CD4-positive, alpha-beta T cell treated with Interferon gamma for 1 hour (primary cell): ENCODE data around the gene SLC25A33.
A peak's percentile ranks its signal among the peaks of the same experiment; 100 is the strongest.
"Not testable (repeated sequence)": the region's sequence is repeated elsewhere in the genome, so short reads cannot be mapped to it uniquely, and the experiment has no call there.

Source experiments
- DNase-seq: peaks from one replicate; pipeline ENCODE4 v3.0.0-alpha.2; 2020

Gene SLC25A33, protein sequence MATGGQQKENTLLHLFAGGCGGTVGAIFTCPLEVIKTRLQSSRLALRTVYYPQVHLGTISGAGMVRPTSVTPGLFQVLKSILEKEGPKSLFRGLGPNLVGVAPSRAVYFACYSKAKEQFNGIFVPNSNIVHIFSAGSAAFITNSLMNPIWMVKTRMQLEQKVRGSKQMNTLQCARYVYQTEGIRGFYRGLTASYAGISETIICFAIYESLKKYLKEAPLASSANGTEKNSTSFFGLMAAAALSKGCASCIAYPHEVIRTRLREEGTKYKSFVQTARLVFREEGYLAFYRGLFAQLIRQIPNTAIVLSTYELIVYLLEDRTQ

DNA sequence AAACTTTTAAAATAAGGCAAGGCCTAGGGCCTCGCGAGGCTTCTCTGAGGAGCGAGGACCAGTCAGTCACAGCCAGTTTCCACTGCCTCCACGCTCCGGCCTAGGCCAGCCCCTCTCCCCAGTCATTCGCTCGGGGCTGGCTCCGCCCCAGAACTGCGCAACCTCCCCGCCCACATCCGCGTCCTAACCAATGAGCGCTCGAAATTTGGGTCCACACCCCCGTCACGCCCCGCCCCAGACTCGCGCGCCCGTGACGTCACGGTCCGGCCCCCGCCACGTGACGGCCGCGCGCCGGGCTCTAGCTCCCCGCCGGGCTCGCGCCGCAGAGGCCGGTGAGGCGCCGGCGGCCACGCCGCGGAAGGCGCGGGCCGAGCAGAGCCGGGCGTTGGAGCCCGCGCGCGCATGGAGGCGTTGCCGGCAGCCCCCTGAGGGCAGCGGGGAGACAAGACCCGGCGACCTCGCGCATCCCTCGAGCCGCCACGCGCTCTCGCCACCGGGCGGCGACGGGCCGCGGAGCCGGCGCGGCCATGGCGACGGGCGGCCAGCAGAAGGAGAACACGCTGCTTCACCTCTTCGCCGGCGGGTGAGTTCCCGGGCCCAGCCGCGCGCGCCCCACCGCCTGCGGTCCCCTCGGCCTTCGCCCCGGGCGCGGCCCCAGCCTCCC lies at the start of gene SLC25A33:
Gene SLC25A33 (plus strand): TSS at position 301 of the 664 bp plus-strand sequence. CDS start 227 bp downstream, at position 528.
- peak; percentile 95 for DNase-seq

DNA sequence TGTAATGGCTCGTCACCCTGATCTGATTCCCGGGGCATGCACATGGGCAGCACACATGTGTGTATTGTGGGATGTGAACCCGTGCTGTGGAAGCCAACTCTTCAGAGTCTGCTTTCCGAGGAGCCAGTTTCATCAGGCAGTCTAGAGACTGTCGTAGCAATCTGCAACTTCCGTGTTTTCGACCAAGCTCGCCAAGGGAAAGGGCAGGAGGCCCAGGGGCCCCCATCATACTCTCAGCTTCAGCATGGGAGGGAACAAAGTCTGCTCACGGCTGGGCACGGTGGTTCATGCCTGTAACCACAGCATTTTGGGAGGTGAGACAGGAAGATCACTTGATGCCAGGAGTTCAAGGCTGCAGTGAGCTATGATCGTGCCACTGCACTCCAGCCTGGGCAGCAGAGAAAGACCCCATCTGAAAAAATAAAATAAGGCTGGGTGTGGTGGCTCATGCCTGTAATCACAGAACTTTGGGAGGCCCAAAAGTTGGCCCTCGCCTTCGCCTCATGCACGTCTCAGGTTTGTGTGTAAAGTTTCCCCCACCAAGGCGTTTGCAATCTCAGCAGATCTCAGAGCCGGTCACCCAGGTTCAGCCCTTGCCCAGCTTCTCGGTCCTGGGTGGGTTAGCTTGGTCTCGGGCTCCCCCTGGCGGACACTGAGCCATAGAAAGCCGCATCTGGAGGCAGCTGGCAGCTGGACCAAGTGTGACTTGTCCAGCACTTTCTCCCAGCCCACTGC lies 48.5 kb upstream of the SLC25A33 start:
- DNase-seq, result peak; percentile 70

DNA sequence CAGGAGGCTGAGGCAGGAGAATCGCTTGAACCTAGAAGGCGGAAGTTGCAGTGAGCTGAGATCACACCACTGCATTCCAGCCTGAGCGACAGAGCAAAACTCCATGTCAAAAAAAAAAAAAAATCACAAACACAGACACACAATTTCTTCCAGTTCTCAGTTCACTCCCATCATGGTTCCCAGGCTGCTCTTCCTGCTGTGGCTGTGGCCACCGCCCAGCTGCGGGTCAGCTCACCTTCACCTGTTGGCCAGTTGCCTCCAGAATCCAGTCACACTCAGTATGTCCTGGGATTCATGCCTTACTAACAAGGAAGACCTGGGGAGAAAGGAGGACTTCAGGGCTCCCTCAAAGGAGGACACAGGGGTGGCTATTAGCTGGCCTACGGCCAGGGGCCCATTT lies 45.9 kb upstream of the SLC25A33 start:
- no peak for DNase-seq

DNA sequence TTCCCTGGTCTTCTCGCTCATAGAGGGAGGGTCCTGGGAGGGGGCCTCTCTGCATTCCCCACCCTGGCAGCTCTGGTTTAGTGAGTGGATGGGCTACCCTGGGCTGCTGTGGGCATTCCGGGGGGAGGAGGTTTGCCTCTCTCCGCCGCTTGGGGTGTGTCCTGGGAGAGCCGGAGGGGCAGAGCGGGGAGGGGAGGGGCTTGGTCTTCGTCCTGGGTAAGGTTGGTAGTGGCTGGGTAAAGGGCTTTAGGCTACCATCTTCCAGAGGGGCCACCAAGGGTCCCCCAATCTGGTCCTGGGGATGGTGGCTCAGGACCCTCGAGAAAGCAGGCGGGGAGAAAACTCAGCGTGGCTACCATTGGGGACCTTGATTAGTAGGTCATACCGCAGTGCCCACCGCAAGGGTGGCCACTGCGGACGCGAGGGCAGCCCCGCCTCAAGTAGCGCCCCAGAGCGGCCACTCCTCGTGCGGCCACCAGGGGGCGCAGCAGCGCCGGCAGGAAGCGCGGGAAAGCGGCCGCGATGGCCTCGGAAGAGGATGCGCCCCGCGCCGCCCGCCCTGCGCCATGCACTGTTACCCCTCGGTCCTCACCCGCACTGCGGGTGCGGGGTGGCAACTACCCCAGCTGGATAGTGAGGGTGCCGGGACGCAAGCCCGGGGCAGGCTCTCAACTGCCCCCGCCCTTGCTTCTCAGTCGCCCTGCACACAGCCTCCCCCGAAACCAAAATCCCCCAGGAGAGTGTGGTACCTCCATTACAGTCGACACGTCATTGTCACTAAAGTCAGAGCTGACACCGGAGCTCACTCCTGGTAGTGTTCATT lies 44.1 kb upstream of the SLC25A33 start:
- peak; percentile 48 for DNase-seq

DNA sequence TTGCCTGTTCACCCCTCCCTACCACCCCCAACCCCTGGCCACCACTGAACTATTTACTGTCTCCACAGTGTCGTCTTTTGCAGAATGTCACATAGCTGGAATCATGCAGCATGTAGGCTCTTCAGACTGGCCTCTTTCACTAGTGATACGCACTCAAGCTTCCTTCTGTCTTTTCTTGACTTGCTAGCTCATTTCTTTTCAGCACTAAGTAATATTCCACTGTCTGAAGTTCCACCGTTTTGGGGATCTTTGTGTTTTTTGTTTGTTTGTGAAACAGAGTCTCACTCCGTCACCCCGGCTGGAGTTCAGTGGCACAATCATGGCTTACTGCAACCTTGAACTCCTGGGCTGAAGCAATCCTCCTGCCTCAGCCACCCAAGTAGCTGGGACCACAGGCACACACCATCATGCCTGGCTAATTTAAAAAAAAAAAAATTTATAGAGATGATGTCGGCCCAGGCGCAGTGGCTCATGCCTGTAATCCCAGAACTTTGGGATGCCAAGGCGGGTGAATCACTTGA lies 43.4 kb upstream of the SLC25A33 start:
- no peak for DNase-seq

DNA sequence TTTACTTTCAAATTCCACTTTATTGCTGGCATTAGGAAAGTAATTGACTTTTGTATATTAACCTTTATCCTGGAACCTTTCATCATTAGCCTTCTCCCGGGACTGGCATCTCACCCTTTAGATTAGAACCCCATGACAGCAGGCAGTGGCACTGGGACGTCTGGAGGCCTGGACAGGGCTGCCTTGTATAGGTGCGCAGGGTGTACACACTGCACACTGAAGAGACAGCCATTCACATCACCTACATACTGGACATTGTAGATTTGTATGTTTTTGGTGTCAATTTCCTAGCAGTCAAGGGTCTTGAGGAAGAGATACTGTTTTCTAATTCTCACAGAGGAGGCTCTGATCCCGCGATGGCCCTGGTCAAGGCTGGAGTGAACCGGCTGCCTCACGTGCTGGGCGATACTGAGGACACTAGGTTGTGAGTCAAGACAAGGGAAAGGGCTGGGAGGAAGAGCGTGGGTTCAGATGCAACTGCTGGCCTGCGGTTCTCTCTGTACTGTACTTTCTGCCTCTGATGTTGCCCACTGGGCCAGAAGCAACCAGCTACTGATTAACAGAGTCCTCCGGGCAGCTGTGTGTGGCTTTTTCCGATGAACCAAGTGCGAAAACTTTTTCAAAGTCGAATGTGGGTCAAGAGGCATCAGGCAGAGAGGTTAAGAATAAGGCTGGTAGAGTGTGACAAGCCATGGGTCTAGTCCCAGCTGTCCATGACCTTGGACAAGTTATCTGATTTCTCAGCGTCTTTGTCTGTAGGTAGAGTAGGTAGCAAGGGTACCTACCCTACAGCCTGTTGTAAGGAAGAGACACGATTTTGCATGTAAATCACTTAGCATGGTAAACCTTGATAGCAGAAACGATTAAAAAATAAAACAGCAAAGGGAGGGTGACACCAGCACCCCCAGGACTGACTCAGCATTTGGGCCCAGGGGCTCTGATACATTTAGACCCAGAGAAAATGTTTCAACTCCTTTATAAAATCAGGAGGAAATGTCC lies 38.2 kb upstream of the SLC25A33 start:
- no peak for DNase-seq

DNA sequence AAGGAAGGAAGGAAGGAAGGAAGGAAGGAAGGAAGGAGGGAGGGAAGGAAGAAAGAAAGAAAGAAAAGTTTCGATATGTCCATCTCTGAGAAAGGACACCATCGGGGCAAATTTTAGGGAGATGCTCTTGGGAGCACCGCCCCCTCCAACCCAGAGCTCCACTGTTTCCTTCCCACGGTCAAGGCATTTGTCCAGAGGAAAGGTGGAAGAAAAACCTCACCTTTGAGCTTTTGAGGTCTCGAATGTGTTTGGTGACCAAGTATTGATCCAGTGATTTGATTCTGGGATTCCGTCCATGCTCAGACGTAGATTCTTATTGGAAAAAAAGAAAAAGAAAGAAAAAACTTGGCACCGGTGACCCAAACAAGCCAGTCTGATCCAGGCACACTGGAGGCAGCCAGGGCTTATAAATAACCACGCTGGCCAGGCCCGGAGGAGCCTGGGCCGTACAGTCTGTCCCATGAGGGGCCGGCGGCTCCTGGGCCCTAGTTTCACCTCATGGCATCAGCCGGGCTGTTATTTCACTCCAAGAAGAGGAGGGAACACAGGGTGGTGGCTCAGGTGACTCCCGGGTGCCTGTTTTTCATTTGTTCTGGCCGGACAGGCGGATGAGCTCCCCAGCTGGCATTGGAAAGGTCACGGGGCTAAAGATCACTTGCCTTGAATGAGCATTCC lies 36.1 kb upstream of the SLC25A33 start:
- no peak for DNase-seq

DNA sequence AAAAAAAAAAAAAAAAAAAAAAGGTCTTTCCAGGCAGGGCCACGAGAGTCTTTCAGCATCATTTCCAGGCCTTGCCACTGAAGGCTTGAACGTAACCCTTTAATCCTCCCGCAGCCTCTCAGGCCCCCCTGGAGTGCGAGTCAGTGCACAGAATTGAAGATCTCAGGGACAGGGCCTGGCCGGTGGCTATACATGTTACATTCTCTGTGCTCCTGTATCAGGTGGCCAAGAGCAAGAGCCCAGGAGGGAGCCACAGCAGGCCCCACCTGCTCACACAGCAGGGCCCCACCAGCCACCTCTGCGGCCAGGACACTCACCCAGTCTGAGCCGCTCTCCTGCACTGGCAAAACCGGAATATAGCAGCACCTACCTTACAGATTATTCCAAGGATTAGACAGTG lies 34.1 kb upstream of the SLC25A33 start:
- no peak for DNase-seq

DNA sequence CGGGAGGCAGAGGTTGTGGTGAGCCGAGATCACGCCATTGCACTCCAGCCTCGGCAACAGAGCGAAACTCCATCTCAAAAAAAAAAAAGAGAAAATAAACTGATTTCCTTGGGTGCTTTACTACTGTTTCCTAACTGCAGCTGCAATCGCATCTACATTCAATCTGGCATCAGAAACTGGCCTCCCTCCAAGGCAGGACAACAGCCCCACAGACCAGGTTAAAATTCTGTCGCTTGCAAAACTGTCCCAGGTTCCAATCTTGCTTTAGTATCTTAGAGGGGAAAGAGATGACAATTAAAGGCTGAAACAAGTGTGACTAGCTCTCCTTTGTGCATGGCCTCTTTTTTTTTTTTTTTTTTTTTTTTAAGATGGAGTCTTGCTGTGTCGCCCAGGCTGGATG lies 32.4 kb upstream of the SLC25A33 start:
- DNase-seq, result no peak

DNA sequence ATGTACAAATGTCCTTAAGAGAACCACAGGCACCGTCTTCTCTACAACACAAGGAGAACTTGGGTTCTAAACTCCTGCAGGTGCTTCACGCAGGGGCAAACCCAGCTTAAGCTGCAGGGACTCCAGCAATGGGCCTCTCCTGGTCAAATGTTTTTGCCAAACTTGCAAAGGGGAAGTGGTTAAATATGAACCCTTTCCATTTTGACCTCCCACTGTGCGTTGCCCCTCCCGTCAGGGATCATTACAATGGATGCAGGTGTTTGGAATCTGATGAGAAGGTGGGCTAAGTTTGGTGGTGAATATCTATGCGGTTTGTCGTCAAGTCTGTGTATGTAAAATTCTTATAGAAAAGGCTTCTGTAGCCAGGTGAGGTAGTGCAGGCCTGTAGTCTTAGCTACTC lies 29.1 kb upstream of the SLC25A33 start:
- no peak for DNase-seq

DNA sequence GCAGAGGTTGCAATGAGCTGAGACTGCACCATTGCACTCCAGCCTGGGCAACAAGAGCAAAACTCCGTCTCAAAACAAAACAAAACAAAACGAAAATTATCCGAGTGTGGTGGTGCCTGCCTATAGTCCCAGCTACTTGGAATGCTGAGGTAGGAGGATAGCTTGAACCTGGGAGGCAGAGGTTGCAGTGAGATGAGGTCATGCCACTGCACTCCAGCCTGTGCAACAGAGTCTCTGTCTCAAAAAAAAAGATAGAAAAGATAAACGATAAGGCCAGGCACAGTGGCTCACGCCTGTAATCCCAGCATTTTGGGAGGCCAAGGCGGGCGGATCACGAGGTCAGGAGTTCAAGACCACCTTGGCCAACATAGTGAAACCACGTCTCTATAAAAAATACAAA lies 23.7 kb upstream of the SLC25A33 start:
- DNase-seq, result not testable (repeated sequence)

DNA sequence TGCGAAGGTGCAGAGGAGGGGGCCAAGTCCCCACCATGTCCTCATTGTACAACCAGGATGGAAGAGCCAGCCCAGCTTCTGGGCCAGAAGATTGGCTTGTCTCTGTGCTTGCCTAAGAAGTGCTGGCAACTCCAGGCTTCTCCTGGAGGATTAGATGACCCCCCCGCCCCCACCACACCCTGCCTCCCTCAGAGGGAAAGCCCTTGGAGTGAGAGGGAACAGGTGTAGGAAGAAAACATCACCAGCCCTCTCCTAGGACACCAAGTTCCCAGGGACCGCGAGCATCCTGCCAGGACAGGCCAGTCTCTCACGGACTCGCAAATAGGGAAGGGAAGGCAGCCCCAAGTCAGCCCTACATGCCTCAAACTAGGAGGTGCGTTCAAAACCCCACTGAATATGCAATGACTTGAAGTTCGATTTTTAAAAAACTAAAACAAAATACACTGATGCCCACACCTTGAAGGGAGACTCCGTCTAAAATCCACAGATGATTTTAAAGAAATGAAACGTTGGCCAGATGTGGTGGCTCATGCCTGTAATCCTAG lies 20.7 kb upstream of the SLC25A33 start:
- no peak for DNase-seq

DNA sequence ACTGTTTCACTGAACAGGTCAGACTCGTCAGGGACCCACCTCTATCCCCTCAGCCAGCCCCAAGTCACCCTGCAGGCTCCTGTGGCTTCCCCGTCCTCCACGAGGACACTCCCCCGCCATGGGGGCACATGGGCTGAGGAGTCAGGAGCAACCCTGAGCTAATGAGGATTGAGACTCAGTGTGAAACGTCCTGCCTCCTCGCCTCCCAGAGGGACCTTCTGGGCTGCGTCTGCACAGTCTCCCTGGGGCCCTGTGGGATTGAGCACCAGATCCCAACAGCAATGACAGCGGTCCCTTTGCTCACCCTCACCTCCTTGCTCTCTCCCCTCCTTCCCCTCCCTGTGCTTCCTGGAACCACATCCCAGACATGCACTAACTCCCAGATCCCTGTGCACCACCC lies 18.9 kb upstream of the SLC25A33 start:
- no peak for DNase-seq

DNA sequence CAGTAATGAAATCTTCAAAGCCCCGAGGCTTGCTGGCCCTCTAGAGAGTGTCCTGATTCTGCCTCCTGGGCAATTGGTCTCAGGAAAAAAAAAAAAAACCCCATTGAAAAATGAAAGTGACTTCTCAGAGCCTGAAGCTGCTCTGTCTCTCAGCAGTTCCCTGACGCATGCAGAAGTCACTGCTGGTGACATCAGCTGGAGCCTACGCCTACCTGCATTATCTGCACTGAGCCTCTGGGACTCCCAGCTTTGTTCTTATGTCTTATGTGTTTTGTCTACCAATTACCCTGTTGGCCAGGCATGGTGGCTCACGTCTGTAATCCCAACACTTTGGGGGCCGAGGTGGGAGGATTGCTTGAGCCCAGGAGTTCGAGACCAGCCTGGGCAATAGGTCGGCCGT lies 10.1 kb upstream of the SLC25A33 start:
- DNase-seq, result no peak

DNA sequence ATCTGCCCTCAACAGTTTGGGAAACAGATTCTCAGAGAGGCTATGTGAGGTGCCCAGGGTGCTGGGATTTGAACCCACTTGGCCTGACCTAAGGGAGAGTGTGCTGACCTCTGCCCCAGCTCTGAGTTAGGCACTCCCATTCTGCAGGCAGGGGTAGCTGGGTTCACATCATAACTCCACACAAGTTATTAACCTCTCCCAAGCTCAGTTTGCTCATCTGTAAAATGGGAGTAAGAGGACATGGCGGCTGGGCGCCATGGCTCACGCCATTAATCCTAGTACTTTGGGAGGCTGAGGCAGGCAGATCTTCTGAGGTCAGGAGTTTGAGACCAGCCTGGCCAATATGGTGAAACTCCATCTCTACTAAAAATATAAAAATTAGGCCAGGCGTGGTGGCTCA lies 8.9 kb upstream of the SLC25A33 start:
- no peak for DNase-seq

DNA sequence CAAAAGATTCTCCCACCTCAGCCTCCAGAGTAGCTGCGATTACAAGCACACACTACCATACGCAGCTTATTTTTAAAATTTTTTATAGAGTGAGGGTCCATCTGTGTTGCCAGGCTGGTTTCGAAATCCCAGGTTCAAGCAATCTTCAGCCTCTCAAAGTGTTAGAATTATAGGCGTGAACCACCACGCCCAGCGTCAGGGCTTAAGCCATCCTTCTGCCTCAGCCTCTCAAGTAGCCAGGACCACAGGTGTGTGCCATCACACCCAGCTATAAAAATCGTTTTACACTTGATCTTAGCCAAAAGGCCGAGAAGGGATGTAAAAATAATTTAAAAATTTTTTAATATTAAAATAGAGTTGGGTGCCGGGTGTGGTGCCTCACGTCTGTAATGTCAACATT lies 4.3 kb upstream of the SLC25A33 start:
- no peak for DNase-seq

DNA sequence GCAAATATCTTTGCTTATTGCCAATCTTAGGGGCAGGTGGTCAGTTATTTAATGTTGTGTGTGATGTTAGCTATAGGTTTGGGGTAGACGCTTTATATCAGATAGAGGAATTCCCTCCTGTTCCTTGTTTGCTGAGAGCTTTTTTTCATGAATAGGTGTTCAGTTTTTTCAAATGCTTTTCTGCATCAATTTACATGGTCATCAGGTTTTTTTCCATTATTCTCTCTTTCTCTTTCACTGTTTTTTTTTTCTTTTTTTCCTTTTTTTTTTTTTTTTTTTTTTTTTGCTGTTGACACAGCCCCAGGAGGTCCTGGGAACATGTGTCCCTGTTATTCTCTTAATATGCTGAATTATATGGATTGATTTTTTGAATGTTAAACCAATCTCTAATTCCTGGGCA lies 3.0 kb upstream of the SLC25A33 start:
- DNase-seq, result no peak

DNA sequence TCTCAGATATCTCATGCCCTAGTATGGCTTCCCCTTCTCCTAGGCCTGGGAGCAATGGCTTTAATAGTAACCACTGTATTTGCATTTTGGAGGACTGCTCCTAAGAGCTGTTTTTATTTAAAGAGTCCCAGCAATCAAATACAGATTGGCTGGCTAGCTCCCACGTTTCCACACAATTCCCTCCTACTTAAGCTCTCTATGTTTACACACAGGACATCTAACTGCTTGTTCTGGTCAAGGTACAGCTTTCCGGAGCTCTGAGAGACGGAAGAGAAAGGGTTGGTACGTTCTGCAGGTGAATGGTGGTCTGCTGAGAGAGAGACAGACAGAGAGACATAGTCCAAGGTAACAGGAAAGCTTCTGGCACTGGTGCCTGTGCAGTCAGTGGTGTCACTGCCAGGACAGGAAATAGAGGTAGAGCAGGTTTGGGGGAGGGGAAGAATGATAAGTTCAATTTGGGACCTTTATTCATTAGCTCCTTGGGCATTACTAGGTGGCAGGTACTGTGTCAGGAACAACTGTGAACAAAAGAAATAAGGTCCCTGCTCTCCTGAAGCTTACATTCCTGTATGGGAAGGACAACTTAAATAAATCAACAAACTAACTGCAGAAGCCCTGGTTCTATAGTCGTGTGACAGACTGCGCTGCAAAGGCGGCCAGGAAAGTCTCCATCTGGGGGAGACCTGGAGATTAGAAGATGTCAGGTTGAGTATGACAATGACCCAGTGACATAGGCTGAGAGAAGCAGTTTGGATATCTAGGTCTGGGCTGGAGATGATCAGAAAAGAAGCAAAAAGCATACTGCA lies 1.2 kb upstream of the SLC25A33 start:
- no peak for DNase-seq

DNA sequence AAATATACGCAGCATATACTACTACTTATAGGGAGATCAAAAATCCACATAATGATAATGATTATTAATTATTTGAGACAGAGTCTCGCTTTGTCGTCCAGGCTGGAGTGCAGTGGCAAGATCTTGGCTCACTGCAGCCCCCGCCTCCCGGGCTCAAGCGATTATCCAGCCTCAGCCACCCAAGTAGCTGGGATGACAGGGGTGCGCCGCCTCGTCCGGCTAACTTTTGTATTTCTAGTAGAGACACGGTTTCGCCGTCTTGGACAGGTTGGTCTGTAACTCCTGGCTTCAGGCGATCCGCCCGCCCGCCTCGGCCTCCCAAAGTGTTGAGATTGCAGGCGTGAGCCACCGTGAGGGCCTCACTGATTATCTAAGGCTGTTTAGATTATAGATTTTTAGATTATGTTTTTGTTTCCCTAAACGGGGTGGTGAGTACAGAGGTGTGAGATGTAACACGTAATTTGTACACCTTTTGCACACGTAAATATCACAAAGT lies 548 bp upstream of the SLC25A33 start:
- DNase-seq, result no peak
